ENCODE results near the gene MS4A8. TPM values are rescaled to one million over a fixed set of nuclear protein-coding genes. Genes with fewer than 3 reads are reported as not detected.
"Not testable (repeated sequence)": the region's sequence is repeated elsewhere in the genome, so short reads cannot be mapped to it uniquely, and the experiment has no call there.

The MS4A8 gene
- total RNA-seq, 1 donor from 2014 or later, result not detected

DNA sequence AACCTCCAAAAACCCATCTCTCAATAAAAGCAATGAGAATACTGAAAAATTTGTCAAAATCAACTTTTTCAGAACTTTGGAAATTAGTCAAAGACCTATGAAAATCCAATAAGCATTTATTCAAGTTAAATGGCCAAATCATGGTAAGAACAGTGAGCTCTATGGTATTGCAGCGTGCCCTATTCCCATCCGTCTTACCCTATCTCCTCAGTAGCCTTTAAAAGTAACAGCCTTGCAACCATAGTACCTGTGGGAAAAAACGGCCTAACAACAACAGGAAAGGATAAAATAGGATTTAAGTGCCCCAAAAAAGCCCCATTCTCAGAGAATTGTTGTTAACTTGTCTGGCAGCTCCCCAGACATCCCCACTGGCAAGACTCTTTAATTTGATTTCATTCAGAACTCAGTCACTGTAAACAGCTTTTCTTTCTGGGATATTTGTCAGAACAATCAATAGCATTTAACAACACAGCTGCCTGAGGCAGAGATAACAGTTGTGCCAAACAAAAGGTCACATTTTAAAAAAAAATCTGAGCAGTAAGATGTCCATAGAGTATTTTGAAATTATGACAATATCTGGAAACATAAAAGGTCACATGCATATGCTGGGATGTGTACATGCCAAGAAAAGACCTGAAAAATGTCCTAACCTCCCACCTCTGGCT, 18.8 kb upstream of the MS4A8 start:
- FAIRE-seq, result no peak
- peaks cover 28% of the 10 kb centered on the region for H3K9me3 Mint-ChIP-seq (ENCODE audit: unreplicated experiment)
- H3K27ac ChIP-seq (ENCODE audit: low read depth, low read length), result no peak overlapping the region
- no peak overlapping the region for H3K27ac Mint-ChIP-seq (ENCODE audit: unreplicated experiment)
- no peaks in the 10 kb centered on the region for H3K36me3 Mint-ChIP-seq (ENCODE audit: low read depth, unreplicated experiment)
- H3K9me3 ChIP-seq (ENCODE audit: insufficient read depth, low read depth, low read length), result peaks cover 8% of the 10 kb centered on the region
- TF ChIP-seq CTCF (IDR thresholded peaks at IDR 0.05; ENCODE audit: insufficient read depth, low read depth, low read length) (no peak), EZH2 (IDR thresholded peaks at IDR 0.05; ENCODE audit: insufficient read depth, low read length) (no peak)
- H3K36me3 ChIP-seq (ENCODE audit: insufficient read depth, low read length), result no peaks in the 10 kb centered on the region
- H3K4me2 ChIP-seq (ENCODE audit: low read length), result no peak overlapping the region
- H3K79me2 ChIP-seq (ENCODE audit: insufficient read depth, low read length), result no peaks in the 10 kb centered on the region
- no peak overlapping the region for H3K4me3 ChIP-seq (ENCODE audit: insufficient read depth, low read depth, low read length)
- no peaks in the 10 kb centered on the region for H3K27me3 ChIP-seq (ENCODE audit: insufficient read depth, low read length)
- no peak overlapping the region for H3K4me3 Mint-ChIP-seq (ENCODE audit: unreplicated experiment)
- no peak for DNase-seq (ENCODE audit: low read depth)
- H4K20me1 ChIP-seq (ENCODE audit: insufficient read depth, low read length), result no peaks in the 10 kb centered on the region
- H3K27me3 Mint-ChIP-seq (ENCODE audit: low read depth, unreplicated experiment), result no peaks in the 10 kb centered on the region
- no peaks in the 10 kb centered on the region for H3K4me1 ChIP-seq (ENCODE audit: insufficient read depth, low read length)
- peaks cover 9% of the 10 kb centered on the region for H3K4me1 Mint-ChIP-seq (ENCODE audit: low read depth, unreplicated experiment)
- no peak overlapping the region for H3K9ac ChIP-seq (ENCODE audit: low read length)
- H2AFZ ChIP-seq (ENCODE audit: low read depth, low read length), result no peak overlapping the region

DNA sequence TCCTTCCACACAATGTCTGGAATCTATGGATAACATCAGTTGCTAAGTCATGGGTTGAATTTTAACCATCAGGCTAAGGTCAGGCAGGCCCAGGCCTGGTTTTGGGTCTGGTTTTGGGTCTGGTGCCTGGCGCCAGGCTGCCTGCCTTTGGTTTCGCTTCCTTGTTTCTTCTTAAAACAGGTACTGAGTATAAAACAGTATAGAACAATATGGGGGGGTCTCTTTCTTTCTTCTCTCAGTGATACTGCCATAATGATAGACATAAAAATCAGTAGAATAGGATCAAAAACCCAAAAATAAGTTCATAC, 14.9 kb upstream of the MS4A8 start:
- not testable (repeated sequence) for H3K27me3 Mint-ChIP-seq (ENCODE audit: low read depth, unreplicated experiment); H3K4me1 ChIP-seq (ENCODE audit: insufficient read depth, low read length); H3K36me3 Mint-ChIP-seq (ENCODE audit: low read depth, unreplicated experiment); DNase-seq (ENCODE audit: low read depth); H3K9me3 ChIP-seq (ENCODE audit: insufficient read depth, low read depth, low read length); H3K4me2 ChIP-seq (ENCODE audit: low read length); H3K9ac ChIP-seq (ENCODE audit: low read length); H3K4me3 ChIP-seq (ENCODE audit: insufficient read depth, low read depth, low read length); H3K4me3 Mint-ChIP-seq (ENCODE audit: unreplicated experiment); H3K27ac ChIP-seq (ENCODE audit: low read depth, low read length); FAIRE-seq; H3K36me3 ChIP-seq (ENCODE audit: insufficient read depth, low read length); H2AFZ ChIP-seq (ENCODE audit: low read depth, low read length); H3K27me3 ChIP-seq (ENCODE audit: insufficient read depth, low read length); H4K20me1 ChIP-seq (ENCODE audit: insufficient read depth, low read length); H3K4me1 Mint-ChIP-seq (ENCODE audit: low read depth, unreplicated experiment); H3K79me2 ChIP-seq (ENCODE audit: insufficient read depth, low read length)
- Mint-ChIP-seq H3K9me3 (ENCODE audit: unreplicated experiment) (peaks cover 10% of the 10 kb centered on the region), H3K27ac (ENCODE audit: unreplicated experiment) (peak overlapping the region; percentile 27)

GRCh38 chr11:60691661-60692060, 7.8 kb upstream of the MS4A8 start:
- Mint-ChIP-seq H3K4me3 (ENCODE audit: unreplicated experiment) (no peak overlapping the region), H3K9me3 (ENCODE audit: unreplicated experiment) (peaks cover 7% of the 10 kb centered on the region), H3K27me3 (ENCODE audit: low read depth, unreplicated experiment) (peaks cover 3% of the 10 kb centered on the region), H3K4me1 (ENCODE audit: low read depth, unreplicated experiment) (no peaks in the 10 kb centered on the region), H3K36me3 (ENCODE audit: low read depth, unreplicated experiment) (no peaks in the 10 kb centered on the region), H3K27ac (ENCODE audit: unreplicated experiment) (no peak overlapping the region)
- no peak for DNase-seq (ENCODE audit: low read depth)
- Histone ChIP-seq H2AFZ (ENCODE audit: low read depth, low read length) (no peak overlapping the region), H3K9ac (ENCODE audit: low read length) (no peak overlapping the region), H3K4me2 (ENCODE audit: low read length) (no peak overlapping the region), H4K20me1 (ENCODE audit: insufficient read depth, low read length) (no peaks in the 10 kb centered on the region), H3K27ac (ENCODE audit: low read depth, low read length) (no peak overlapping the region), H3K9me3 (ENCODE audit: insufficient read depth, low read depth, low read length) (no peaks in the 10 kb centered on the region), H3K4me1 (ENCODE audit: insufficient read depth, low read length) (no peaks in the 10 kb centered on the region), H3K36me3 (ENCODE audit: insufficient read depth, low read length) (no peaks in the 10 kb centered on the region), H3K79me2 (ENCODE audit: insufficient read depth, low read length) (no peaks in the 10 kb centered on the region), H3K27me3 (ENCODE audit: insufficient read depth, low read length) (no peaks in the 10 kb centered on the region), H3K4me3 (ENCODE audit: insufficient read depth, low read depth, low read length) (no peak overlapping the region)
- TF ChIP-seq EZH2 (IDR thresholded peaks at IDR 0.05; ENCODE audit: insufficient read depth, low read length) (no peak), CTCF (IDR thresholded peaks at IDR 0.05; ENCODE audit: insufficient read depth, low read depth, low read length) (no peak)
- no peak for FAIRE-seq

Measured in astrocyte (in vitro differentiated cells and primary cell).